C4-2B (cell line): ENCODE results near the gene PRR12.
"Not testable (repeated sequence)": the region's sequence is repeated elsewhere in the genome, so short reads cannot be mapped to it uniquely, and the experiment has no call there.

Experiments
- H3K27ac ChIP-seq: fragments of 450-650 bp; 2 replicates; pipeline ENCODE4 v1.5.1; 2017
- CTCF ChIP-seq: fragments of 450-650 bp; conservative IDR thresholded peaks from 2 replicates; pipeline ENCODE4 v1.5.1; 2017; ENCODE audit warnings: mild to moderate bottlenecking
- ZFX ChIP-seq: fragments of 450-650 bp; IDR thresholded peaks from 2 replicates; pipeline ENCODE4 v1.6.1; 2017

Gene PRR12

GRCh38 chr19:49616532-49616931 is 25.6 kb downstream of the PRR12 start:
- TF ChIP-seq ZFX (no peak), CTCF (no peak)
- H3K27ac ChIP-seq: no peak overlapping the region

- no peak for TF ChIP-seq CTCF
- TF ChIP-seq ZFX: no peak
- no peak overlapping the region for H3K27ac ChIP-seq
These were observed 26.0 kb downstream of the PRR12 start for GRCh38 chr19:49616945-49617344.

GRCh38 chr19:49617860-49618259 is 26.9 kb downstream of the PRR12 start:
- H3K27ac ChIP-seq: not testable (repeated sequence)

- H3K27ac ChIP-seq: no peak overlapping the region
- TF ChIP-seq CTCF: no peak
These were observed 34.3 kb downstream of the PRR12 start for GRCh38 chr19:49624967-49625910.

GRCh38 chr19:49626226-49626625 is 35.2 kb downstream of the PRR12 start:
- H3K27ac ChIP-seq: no peak overlapping the region

GRCh38 chr19:49629659-49630058 is 38.7 kb downstream of the PRR12 start:
- TF ChIP-seq ZFX (no peak), CTCF (no peak)
- peak overlapping the region; percentile 85 for H3K27ac ChIP-seq

More at GRCh38 chr19:49626226-49626625, 35.2 kb downstream of the PRR12 start:
- TF ChIP-seq CTCF (no peak), ZFX (no peak)

GRCh38 chr19:49631014-49631588 is 40.1 kb downstream of the PRR12 start:
- peak overlapping the region; percentile 85 for H3K27ac ChIP-seq
- no peak for TF ChIP-seq CTCF
- no peak for TF ChIP-seq ZFX
